Stimulated activated CD8-positive, alpha-beta memory T cell treated with anti-CD3 and anti-CD28 coated beads, Interleukin-7, amount 100 ng/mL, for 48 hours (primary cell): ENCODE results near the gene NFE2L1.
"Not testable (repeated sequence)": the region's sequence is repeated elsewhere in the genome, so short reads cannot be mapped to it uniquely, and the experiment has no call there.

ENCODE experiments used
- DNase-seq, 2 donors: peaks; one replicate each; pipeline ENCODE4 v3.0.0-alpha.2; 2020; ENCODE audit warnings: low read depth in 1 of 2; ENCODE audit errors: extremely low read depth in 1 of 2

NFE2L1 gene

GRCh38 chr17:48023400-48024148 is 24.6 kb upstream of the NFE2L1 start:
- DNase-seq, result peak in 1 of 2 donors; percentile 24

- DNase-seq, result no peak
These were observed 23.8 kb upstream of the NFE2L1 start for GRCh38 chr17:48024149-48025039.

GRCh38 chr17:48025040-48025903 is 22.9 kb upstream of the NFE2L1 start:
- DNase-seq, result peak; percentile 88 to 94

DNA sequence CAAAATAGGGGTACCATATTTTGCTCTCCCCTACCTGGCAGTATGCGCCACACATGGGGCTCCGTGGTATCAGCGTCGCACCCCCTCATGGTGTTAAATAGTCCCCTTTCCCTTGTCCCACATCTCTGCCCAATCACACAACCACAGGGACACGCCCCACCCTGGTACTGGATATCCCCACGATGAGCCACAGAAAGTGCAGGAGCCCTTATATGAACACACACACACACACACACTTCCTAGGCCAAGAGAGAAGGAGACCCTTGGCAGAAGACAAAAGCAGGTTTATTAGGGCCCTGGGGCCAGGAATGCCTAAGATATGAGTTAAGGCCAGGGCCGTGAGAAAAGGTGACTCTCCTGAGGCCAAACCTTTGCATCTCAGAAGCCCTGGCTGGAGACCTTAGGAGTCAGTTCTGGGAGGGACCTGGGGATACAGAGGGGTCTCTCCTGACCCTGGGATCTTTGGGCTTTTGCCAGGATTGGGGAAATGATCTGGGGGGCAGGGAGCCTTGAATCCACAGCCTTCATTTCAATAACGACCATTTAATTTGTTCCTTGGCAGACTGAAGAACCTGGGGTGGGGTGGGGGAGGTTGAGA is 22.2 kb upstream of the NFE2L1 start:
- DNase-seq, result no peak

DNA sequence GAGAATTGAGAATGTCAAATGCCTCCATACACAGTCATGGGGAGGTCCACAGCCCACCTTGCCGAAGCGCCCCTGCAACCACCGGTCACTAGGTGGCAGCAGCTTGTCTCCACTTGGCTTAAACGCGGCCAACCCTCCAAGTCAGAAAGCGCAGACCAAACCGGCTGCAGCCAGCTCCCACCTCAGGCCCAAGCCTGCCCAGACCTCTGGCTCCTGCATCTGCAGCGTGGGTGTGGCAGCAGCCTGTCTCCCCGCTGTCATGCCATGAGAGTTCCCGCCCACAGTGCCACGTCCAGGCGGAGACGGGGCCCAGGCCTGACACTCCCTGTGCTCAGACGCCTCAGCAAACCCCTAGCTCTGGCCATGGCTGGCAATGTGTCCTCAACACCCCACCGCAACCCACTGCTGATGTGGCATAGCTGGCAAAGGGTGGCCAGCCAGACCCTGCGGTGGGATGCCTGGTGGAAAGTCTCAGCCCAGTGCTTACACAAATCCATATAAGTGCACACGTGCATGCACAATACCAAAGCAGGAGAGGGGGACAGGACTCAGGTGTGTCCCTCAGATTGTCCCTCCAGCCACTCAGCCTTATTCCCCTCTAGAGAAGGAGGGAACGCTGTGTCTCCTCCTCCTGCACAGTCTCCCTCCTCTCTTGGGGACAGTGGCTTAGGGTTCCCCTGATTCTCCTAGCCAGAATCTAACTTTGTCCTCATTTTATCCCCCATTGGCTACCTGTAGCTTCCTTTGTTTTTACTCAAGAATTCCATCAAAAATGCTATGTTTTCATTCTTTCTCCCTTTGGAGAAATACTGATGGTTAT is 21.4 kb upstream of the NFE2L1 start:
- peak; percentile 52 to 62 for DNase-seq

GRCh38 chr17:48027322-48027981 is 20.7 kb upstream of the NFE2L1 start:
- no peak for DNase-seq

DNA sequence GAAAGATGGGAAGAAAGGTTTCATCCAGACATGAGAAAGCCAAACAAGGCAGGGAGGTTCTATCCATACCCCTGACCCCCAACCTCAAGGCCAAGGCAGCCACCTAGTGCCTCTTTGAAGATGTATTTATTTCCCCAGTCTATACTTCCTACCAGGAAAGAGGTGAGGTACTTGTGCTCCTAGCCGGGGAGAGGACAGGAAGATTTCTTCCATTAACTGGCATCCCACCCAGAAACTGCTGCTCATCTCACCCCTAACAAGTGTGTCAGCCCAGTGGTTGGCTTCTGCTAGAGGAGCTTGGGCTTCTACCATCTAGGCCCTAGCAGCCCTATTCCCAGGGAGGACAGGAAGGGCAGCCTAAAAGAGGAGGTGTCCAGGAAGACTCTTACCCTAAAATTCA is 19.4 kb upstream of the NFE2L1 start:
- DNase-seq, result no peak

- DNase-seq, result no peak
These were observed 17.6 kb upstream of the NFE2L1 start for GRCh38 chr17:48030531-48030930.

DNA sequence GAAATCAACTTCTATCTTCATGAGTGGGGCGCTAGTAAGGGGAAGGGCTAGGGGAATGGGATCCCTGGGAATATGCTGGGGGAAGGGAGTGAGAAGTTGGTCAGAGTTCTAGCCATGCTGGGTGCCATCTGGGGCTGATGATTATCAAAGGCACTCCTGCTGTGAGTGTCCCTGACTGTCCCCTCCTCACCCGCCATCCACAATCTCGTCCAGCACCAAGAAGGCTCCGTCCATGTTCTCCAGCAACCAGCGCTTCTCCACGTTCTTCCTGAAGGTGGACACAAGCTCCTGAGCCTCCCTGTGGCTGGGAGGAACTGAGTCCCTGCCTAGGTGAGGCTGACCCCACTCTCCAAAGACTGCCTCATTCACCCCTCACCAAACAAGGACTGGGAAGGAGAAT is 16.2 kb upstream of the NFE2L1 start:
- no peak for DNase-seq

DNA sequence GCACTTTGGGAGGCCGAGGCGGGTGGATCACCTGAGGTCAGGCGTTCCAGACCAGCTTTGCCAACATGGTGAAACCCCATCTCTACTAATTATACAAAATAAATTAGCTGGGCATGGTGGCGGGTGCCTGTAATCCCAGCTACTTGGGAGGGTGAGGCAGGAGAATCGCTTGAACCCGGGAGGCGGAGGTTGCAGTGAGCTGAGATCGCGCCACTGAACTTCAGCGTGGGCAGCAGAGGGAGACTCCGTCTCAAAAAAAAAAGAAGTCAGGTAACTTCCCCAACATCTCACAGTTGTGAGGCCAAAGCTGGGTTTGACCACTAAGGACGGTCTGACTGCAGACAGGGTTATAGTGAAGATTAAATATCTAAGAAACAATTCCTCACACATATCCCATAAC is 13.4 kb upstream of the NFE2L1 start:
- not testable (repeated sequence) for DNase-seq

DNA sequence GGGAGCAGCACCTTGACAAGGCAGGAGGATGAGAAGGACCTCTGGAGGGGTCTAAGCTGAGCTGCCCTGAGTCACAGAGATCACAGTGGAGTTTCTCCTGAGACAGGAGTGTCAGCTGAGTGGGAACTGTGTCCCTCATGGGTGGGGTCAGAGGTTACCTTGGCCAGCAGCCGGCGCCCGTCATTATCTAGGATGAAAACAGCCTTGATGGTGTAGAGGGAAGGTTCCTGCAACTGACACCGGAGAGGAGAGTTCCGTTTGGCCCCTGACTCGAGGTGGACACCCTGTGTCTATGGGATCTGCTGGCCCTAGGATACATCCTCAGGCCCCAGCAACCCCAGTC is 11.5 kb upstream of the NFE2L1 start:
- DNase-seq, result no peak

- DNase-seq, result peak in 1 of 2 donors; percentile 23
These were observed 10.9 kb upstream of the NFE2L1 start, which contains the start of gene COPZ2 for GRCh38 chr17:48037036-48037837. TSS of gene COPZ2 (minus strand) at chr17:48037797. CDS start at chr17:48037777, 20 bp downstream.

DNA sequence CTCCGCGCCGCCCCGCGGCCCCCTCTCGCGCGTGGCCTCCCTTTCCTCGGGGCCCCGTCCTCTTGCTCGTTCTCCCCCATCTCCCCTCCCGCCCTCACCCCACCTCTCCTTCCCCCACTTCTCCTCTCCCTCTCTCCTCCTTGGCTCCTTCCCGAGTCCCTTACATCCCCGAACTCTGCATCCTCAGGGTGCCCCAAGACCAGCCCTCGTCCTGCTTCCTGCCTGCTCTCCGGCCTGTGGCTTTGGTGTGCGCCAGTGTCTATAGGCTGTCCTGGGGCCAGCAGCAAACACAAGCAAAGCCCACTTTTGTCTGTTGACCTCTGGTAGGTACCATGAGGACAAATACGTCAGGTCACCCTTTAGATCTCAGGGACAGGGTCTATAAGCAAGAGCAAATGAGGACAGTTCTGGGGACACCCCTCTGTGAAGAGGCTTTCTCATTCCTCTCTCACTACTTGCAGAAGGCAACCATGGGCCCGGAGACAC is 10.3 kb upstream of the NFE2L1 start:
- DNase-seq, result no peak

- no peak for DNase-seq
These were observed 9.5 kb upstream of the NFE2L1 start for GRCh38 chr17:48038687-48039086.

DNA sequence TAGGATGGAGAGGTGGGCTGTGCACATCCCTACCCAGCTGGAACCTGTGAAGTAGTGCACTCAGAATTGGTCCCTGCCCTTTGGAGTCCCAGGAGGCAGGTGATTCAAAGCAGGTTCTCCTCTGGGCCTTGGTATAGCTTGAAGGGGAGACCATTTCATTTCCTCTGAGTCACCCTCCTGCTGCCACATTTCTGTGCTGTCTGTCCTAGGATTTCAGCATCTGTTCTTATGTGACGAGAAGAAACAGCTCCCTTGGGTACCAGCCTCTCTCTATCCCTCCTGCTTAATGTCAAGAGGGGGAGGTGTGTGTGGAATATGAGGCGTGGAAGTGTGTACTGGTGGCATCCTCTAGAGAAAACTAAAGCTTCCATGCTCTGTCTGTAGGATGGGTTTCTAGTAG is 5.0 kb upstream of the NFE2L1 start:
- DNase-seq, result no peak

DNA sequence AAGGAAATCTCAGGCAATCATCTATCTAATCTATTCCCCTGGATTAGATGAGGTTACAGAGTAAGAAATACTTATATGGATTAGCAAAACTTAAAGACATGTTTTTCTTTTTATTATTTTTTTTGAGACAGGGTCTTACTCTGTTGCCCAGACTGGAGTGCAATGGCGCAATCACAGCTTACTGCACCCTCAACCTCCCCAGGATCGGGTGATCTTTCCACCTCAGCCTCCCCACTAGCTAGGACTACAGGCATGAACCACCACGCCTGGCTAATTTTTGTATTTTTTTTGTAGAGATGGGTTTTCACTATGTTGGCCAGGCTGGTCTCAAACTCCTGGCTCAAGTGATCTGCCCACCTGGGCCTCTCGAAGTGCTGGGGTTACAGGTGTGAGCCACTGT is 3.3 kb upstream of the NFE2L1 start:
- DNase-seq, result no peak

GRCh38 chr17:48045316-48046001 is 2.7 kb upstream of the NFE2L1 start:
- DNase-seq, result no peak

GRCh38 chr17:48046296-48046695 is 1.9 kb upstream of the NFE2L1 start:
- no peak for DNase-seq
